Natural killer cell (primary cell): ENCODE results near the gene TSKU. TPM values are rescaled to one million over a fixed set of nuclear protein-coding genes. Genes with fewer than 3 reads are reported as not detected.

Experiments used
- ATAC-seq, 3 donors: fragments of 150-1000 bp in 2 of 3; fragments of 200-7000 bp in 1 of 3; cut with Tn5 transposase; 1 replicate in 1 of 3; 2 replicates in 2 of 3; pipeline ENCODE4 v1.10.0; 2021; ENCODE audit warnings: mild to moderate bottlenecking in 2 of 3, moderate library complexity in 2 of 3
- DNase-seq, 2 donors: peaks; one replicate each; pipeline versions ENCODE4 v3.0.0 to v3.0.0-alpha.2; 2013 to 2021; ENCODE audit warnings: mixed read lengths in 1 of 2
- H3K27ac ChIP-seq: one replicate; pipeline ENCODE4 v1.5.1; 2013; ENCODE audit warnings: mild to moderate bottlenecking, low read length
- H3K27me3 ChIP-seq: one replicate; pipeline ENCODE4 v1.6.1; 2013; ENCODE audit warnings: low read length; ENCODE audit not compliant: control insufficient read depth, insufficient read depth
- H3K36me3 ChIP-seq: one replicate; pipeline ENCODE4 v1.6.1; 2013; ENCODE audit warnings: low read length; ENCODE audit not compliant: control insufficient read depth, insufficient read depth
- H3K4me1 ChIP-seq: one replicate; pipeline ENCODE4 v1.6.1; 2013; ENCODE audit warnings: low read length; ENCODE audit not compliant: control insufficient read depth, insufficient read depth
- H3K4me3 ChIP-seq: one replicate; pipeline ENCODE4 v1.5.1; 2013; ENCODE audit warnings: low read length
- H3K9me3 ChIP-seq: one replicate; pipeline ENCODE4 v1.6.1; 2013; ENCODE audit warnings: low read length; ENCODE audit not compliant: control insufficient read depth, insufficient read depth
- H3K27ac Mint-ChIP-seq, 2 donors: one replicate each; pipeline ENCODE4 v1.8.0; 2022; ENCODE audit warnings: mild to moderate bottlenecking in 2 of 2, mixed read lengths in 2 of 2, moderate library complexity in 1 of 2
- H3K27me3 Mint-ChIP-seq, 2 donors: one replicate each; pipeline ENCODE4 v1.8.0; 2022; ENCODE audit warnings: low read depth in 2 of 2, mixed read lengths in 2 of 2
- H3K36me3 Mint-ChIP-seq: one replicate; pipeline ENCODE4 v1.8.0; 2022; ENCODE audit warnings: mixed read lengths
- H3K4me1 Mint-ChIP-seq, 2 donors: one replicate each; pipeline ENCODE4 v1.8.0; 2022; ENCODE audit warnings: mixed read lengths in 2 of 2
- H3K4me3 Mint-ChIP-seq: one replicate; pipeline ENCODE4 v1.8.0; 2022; ENCODE audit warnings: mild to moderate bottlenecking, moderate library complexity, mixed read lengths
- H3K9me3 Mint-ChIP-seq, 2 donors: one replicate each; pipeline ENCODE4 v1.8.0; 2022; ENCODE audit warnings: mixed read lengths in 2 of 2
- CTCF ChIP-seq: fragments of 200-600 bp; IDR thresholded peaks from one replicate; pipeline ENCODE4 v1.8.0; 2022; ENCODE audit warnings: antibody characterized with exemption
- WGBS: methylation state at CpG from one replicate; pipeline ENCODE4 v1.1.7; 2013; ENCODE audit warnings: missing lambda C conversion rate; ENCODE audit not compliant: insufficient coverage; 5-methylcytosine and 5-hydroxymethylcytosine counted together
- intact Hi-C: fragments of 100-400 bp; cut with micrococcal nuclease; formaldehyde crosslinking; loops from one replicate; pipeline ENCODE4 v1.14.2; 2022
- total RNA-seq, 4 donors: library from RNA; stranded (reverse); fragments of 120-200 nt in 1 of 4; gene quantifications; one replicate each; pipeline versions ENCODE4 v1.2.3 to v1.2.4, GENCODE V29; 2013 to 2022

The TSKU gene
- total RNA-seq, 3 donors from 2014 or later (not counting 1 experiment from before 2014, with no cell fraction given) = not detected

GRCh38 chr11:76768088-76768908 lies 14.9 kb upstream of the TSKU start:
- Histone ChIP-seq H3K4me3 (no peak overlapping the region), H3K9me3 (no peaks in the 10 kb centered on the region), H3K27ac (no peak overlapping the region), H3K36me3 (no peaks in the 10 kb centered on the region), H3K4me1 (peaks cover 24% of the 10 kb centered on the region), H3K27me3 (no peaks in the 10 kb centered on the region)
- Mint-ChIP-seq H3K9me3 (no peaks in the 10 kb centered on the region), H3K27ac (no peak overlapping the region), H3K27me3 (peaks cover 0 to 12% of the 10 kb centered on the region in 2 donors), H3K36me3 (no peaks in the 10 kb centered on the region), H3K4me1 (peaks cover 12 to 14% of the 10 kb centered on the region in 2 donors), H3K4me3 (no peak overlapping the region)
- intact Hi-C loops = no loop called here
- ATAC-seq (peak in 2 of 3 donors; percentile 63 to 67), DNase-seq (peak in 1 of 2 donors; percentile 25)
- WGBS = 9% methylated on average over 7 of the region's 7 CpGs
- no peak for TF ChIP-seq CTCF

DNA sequence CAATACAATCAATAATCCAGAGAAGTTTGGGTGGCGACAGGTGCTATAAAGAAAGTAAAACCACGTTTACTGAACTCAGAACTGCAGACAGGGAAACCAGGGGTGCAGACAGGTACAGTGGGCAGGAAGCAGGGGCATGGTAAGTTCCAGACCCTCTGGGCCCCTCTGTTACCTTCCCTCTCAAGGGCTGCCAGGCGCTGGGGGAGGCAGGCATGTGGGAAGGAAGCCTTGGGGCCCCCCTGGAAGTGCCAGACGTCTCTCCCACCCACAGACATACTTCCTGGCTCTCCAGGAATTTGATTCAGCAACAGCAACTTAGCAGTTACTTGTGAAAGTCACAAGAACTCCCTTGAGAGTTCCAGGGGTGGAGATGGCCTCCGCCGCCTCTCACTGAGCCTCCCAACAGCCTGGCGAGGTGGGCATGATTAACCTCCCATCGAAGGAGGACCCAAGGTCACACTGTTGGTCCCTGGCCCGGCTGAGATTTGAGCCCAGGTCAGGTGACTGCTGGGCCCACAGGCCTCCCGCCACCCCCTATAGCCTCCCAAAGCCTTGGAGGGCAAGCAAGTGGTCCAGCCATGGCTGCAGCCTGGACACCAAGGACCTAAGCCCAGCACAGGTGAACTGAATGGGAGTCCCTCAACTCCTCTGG lies 14.1 kb upstream of the TSKU start:
- ATAC-seq (no peak), DNase-seq (no peak)
- H3K4me1 Mint-ChIP-seq = peaks cover 12 to 14% of the 10 kb centered on the region in 2 donors
- H3K36me3 ChIP-seq = no peaks in the 10 kb centered on the region
- WGBS = 59% methylated on average over 10 of the region's 10 CpGs
- H3K4me1 ChIP-seq = peaks cover 24% of the 10 kb centered on the region
- H3K9me3 ChIP-seq = no peaks in the 10 kb centered on the region
- no peaks in the 10 kb centered on the region for H3K9me3 Mint-ChIP-seq
- H3K27me3 Mint-ChIP-seq = peaks cover 0 to 16% of the 10 kb centered on the region in 2 donors
- no peaks in the 10 kb centered on the region for H3K36me3 Mint-ChIP-seq
- no peak for TF ChIP-seq CTCF
- H3K4me3 ChIP-seq = no peak overlapping the region
- intact Hi-C loops = no loop called here
- no peaks in the 10 kb centered on the region for H3K27me3 ChIP-seq
- no peak overlapping the region for H3K4me3 Mint-ChIP-seq
- H3K27ac ChIP-seq = no peak overlapping the region
- H3K27ac Mint-ChIP-seq = no peak overlapping the region

DNA sequence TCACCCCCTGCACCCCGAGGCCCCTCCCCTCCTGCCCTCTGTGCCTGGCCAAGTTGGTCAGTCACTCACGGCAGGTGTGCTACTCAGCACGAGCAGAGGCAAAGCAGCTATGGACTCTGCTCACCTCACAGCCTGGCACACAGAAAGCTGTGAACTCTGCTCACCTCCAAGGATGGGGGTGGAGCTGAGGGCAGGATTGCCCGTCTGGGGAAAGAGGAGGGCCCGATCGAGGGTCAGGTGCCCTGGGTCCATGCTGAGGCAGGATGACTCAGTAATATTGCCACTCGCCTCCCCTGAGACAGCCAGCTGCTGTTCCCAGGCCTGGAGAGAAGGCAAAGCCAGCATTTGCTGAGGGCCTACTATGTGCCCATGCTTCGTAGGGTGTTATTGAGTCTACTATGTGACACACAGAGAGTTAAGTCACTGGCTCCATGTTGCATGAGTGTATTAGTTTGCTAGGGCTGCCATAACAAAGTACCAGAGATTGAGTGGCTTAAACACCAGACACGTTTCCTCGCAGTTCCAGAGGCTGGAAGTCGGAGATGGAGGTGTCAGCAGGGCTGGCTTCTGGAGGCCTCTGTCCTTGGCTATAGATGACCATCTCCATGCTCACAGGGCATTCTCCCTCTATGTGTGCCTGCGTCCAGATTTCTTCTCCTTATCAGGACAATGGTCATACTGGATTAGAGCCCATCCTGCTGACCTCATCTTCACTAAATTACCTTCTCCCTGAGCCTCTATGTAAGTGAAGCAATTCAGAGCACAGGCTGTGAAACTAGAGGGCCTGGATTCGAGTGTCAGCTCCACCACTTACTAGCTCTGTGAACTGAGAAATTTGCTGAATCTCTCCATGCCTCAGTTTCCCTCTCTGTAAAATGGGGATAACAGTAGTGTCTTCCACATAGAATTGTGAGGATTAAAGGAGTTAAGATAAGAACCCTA lies 13.2 kb upstream of the TSKU start:
- H3K27ac Mint-ChIP-seq = no peak overlapping the region
- intact Hi-C loops = no loop called here
- WGBS = 78% methylated on average over 13 of the region's 13 CpGs
- H3K9me3 Mint-ChIP-seq = no peaks in the 10 kb centered on the region
- H3K4me3 ChIP-seq = no peak overlapping the region
- no peaks in the 10 kb centered on the region for H3K9me3 ChIP-seq
- H3K27me3 Mint-ChIP-seq = peaks cover 0 to 14% of the 10 kb centered on the region in 2 donors
- no peak for TF ChIP-seq CTCF
- peaks cover 24% of the 10 kb centered on the region for H3K4me1 ChIP-seq
- H3K27ac ChIP-seq = no peak overlapping the region
- no peak for ATAC-seq
- no peaks in the 10 kb centered on the region for H3K36me3 Mint-ChIP-seq
- H3K27me3 ChIP-seq = no peaks in the 10 kb centered on the region
- peaks cover 12 to 14% of the 10 kb centered on the region in 2 donors for H3K4me1 Mint-ChIP-seq
- no peaks in the 10 kb centered on the region for H3K36me3 ChIP-seq
- no peak for DNase-seq
- H3K4me3 Mint-ChIP-seq = no peak overlapping the region
